Vagina (tissue), 2 donors: ENCODE data around the gene IRF2BPL. TPM values are rescaled to one million over a fixed set of nuclear protein-coding genes. Genes with fewer than 3 reads are reported as not detected.

Experiments
- DNase-seq, 2 donors: peaks; one replicate each; pipeline ENCODE4 v3.0.0-alpha.2; 2017; ENCODE audit errors: extremely low spot score in 2 of 2
- H3K27ac ChIP-seq: fragments of 200-600 bp; sonication (generic); one replicate; pipeline ENCODE4 v1.5.1; 2019
- H3K27me3 ChIP-seq: fragments of 200-600 bp; sonication (generic); one replicate; pipeline ENCODE4 v1.5.1; 2019
- H3K36me3 ChIP-seq, 2 donors: fragments of 200-600 bp; sonication (generic); one replicate each; pipeline ENCODE4 v1.5.1; 2017 to 2019
- H3K4me1 ChIP-seq: fragments of 200-600 bp; sonication (generic); one replicate; pipeline ENCODE4 v1.5.1; 2019
- H3K4me3 ChIP-seq, 2 donors: fragments of 200-600 bp; sonication (generic); 1 replicate in 1 of 2; 2 replicates in 1 of 2; pipeline ENCODE4 v1.5.1; 2016 to 2019
- H3K9me3 ChIP-seq: fragments of 200-600 bp; sonication (generic); one replicate; pipeline ENCODE4 v1.5.1; 2019
- POLR2A ChIP-seq, 2 donors: fragments of 450-650 bp; IDR thresholded peaks; one replicate each; pipeline ENCODE4 v1.6.1; 2017; ENCODE audit warnings: antibody characterized with exemption in 2 of 2, mild to moderate bottlenecking in 2 of 2, moderate library complexity in 2 of 2
- POLR2AphosphoS5 ChIP-seq, 2 donors: sonication (generic); formaldehyde crosslinking; IDR thresholded peaks; one replicate each; pipeline ENCODE4 v1.9.0; 2017; ENCODE audit warnings: antibody characterized with exemption in 2 of 2, mild to moderate bottlenecking in 2 of 2, low read depth in 1 of 2; ENCODE audit not compliant: insufficient read depth in 1 of 2
- intact Hi-C: fragments of 100-400 bp; cut with DNase I; formaldehyde crosslinking; loops from one replicate; pipeline ENCODE4 v1.15.1; 2023
- total RNA-seq: library from RNA; depleted of rRNA; stranded (reverse); fragments of >200 nt; gene quantifications from one replicate; pipeline ENCODE4 v1.2.3, GENCODE V29; 2016
- TF ChIP-seq, protein P1 (sequence below), 3 experiments: fragments of 450-650 bp in 2 of 3; fragments of 200-600 bp in 1 of 3; sonication (generic) in 1 of 3; IDR thresholded peaks; one replicate each; pipeline ENCODE4 v1.5.1; 2017 to 2019; ENCODE audit warnings: antibody characterized with exemption in 3 of 3, mild to moderate bottlenecking in 2 of 3, moderate library complexity in 2 of 3

IRF2BPL gene
- total RNA-seq, 1 donor from 2014 or later = 51.1 TPM

DNA sequence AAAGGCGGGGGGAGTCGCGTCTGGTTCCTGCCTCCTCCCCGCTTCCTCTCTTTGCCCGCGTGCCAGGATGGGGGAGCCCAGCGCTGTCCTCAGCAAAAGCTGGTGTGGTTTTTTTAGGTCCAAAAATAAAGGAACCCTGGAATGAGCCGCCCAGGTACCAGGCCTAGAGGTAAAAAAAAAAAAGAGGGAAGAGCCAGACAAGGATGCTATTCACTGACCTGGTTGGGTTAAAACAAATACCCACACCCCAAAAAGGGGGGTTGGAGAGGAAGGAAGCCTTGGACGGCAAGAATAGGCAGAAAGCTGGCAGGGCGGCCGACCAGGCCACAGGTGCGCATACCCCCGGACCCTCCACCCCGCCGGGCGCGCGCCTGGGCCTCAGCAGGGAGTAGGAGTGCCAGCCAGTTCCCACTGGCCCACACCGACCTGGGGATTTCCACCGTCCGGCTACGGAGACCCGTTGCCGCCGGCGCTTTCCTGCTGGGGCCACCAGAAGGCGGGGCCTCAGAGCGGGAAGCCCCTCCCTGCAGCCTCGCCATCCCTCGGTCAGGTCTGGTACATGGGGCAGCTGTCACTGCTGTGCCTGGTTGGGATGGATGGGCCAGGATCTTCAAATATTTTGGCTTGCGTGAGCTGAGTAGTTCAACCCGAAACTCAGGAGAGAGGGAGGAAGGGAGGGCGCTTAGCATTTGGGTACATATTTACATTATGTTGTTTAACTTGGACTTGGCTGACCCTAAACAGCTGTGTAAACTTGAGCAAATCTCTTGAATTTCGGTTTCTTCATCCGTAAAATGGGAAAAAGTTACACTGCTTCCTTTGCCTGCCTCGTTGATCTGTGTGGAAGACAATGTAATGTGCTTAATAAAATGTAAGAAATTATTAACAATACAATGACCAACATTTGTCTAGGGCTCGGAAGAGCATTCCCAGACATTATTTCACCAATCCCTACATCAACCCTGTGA is 5.4 kb upstream of the IRF2BPL start:
- TF ChIP-seq POLR2A (IDR thresholded peaks at IDR 0.05) = peak in 1 of 2 donors; percentile 39
- TF ChIP-seq, protein P1, sequence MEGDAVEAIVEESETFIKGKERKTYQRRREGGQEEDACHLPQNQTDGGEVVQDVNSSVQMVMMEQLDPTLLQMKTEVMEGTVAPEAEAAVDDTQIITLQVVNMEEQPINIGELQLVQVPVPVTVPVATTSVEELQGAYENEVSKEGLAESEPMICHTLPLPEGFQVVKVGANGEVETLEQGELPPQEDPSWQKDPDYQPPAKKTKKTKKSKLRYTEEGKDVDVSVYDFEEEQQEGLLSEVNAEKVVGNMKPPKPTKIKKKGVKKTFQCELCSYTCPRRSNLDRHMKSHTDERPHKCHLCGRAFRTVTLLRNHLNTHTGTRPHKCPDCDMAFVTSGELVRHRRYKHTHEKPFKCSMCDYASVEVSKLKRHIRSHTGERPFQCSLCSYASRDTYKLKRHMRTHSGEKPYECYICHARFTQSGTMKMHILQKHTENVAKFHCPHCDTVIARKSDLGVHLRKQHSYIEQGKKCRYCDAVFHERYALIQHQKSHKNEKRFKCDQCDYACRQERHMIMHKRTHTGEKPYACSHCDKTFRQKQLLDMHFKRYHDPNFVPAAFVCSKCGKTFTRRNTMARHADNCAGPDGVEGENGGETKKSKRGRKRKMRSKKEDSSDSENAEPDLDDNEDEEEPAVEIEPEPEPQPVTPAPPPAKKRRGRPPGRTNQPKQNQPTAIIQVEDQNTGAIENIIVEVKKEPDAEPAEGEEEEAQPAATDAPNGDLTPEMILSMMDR (IDR thresholded peaks at IDR 0.05) = no peak
- TF ChIP-seq POLR2AphosphoS5 (IDR thresholded peaks at IDR 0.05; ENCODE audit: insufficient read depth in 1 of 2, low read depth in 1 of 2) = peak; percentile 51 to 78
- no peaks in the 10 kb centered on the region for H3K9me3 ChIP-seq
- peaks cover 92% of the 10 kb centered on the region for H3K4me1 ChIP-seq
- H3K4me3 ChIP-seq = peak overlapping the region; percentile 58 to 66
- DNase-seq = no peak
- no peaks in the 10 kb centered on the region for H3K27me3 ChIP-seq
- intact Hi-C loops = no loop called here
- no peaks in the 10 kb centered on the region for H3K36me3 ChIP-seq
- peak overlapping the region; percentile 98 for H3K27ac ChIP-seq

DNA sequence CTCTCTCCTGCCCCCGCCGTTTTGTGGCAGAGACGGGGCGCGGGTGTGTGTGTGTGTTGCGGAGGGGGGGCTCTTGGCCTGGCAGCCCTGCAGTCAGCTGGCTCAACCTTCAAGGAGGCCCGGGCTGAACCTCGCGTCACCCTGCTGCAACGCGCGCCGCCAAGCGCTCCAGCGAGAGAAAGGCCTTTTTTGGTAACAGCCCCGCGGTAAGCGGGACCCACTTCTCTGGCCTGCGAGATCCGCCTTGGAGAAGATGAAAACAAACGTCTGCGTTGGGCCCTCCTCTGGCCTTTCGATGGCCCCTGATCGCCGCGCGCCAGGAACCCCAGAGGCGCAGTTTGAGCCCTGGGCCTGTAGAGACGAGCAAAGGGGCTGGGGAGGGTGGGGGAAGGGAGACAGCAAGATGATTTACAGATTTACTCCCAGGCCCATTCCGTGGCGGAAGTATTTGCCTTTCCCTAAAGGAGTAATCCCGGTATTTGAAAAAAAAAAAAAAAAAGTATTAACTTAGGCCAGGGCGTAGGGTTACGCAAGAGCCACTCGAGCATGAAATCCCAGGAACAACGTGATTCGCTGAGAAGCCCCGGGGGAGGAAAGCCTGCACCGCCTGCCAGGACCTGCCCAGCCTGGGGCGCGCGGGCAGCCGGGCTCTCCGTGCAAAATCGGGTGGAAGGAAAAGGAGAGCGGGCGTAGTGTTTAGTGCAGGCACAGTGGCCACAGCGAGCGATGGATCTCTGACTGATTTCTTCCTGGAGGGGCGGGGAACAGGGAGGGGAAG is 4.5 kb upstream of the IRF2BPL start:
- Histone ChIP-seq H3K9me3 (no peaks in the 10 kb centered on the region), H3K4me1 (peaks cover 85% of the 10 kb centered on the region), H3K27me3 (no peaks in the 10 kb centered on the region), H3K36me3 (no peaks in the 10 kb centered on the region), H3K27ac (peak overlapping the region; percentile 98), H3K4me3 (peak overlapping the region; percentile 58 to 66)
- intact Hi-C loops = no loop called here
- no peak for DNase-seq
- TF ChIP-seq POLR2AphosphoS5 (IDR thresholded peaks at IDR 0.05; ENCODE audit: insufficient read depth in 1 of 2, low read depth in 1 of 2) = peak; percentile 91 to 93
- TF ChIP-seq, protein P1 (IDR thresholded peaks at IDR 0.05) = no peak
- TF ChIP-seq POLR2A (IDR thresholded peaks at IDR 0.05) = peak in 1 of 2 donors; percentile 54

- Histone ChIP-seq H3K9me3 (no peaks in the 10 kb centered on the region), H3K27ac (peak overlapping the region; percentile 98), H3K27me3 (no peaks in the 10 kb centered on the region), H3K36me3 (no peaks in the 10 kb centered on the region), H3K4me3 (peak overlapping the region; percentile 58 to 66), H3K4me1 (peaks cover 79% of the 10 kb centered on the region)
- TF ChIP-seq POLR2AphosphoS5 (IDR thresholded peaks at IDR 0.05; ENCODE audit: insufficient read depth in 1 of 2, low read depth in 1 of 2) (no peak), POLR2A (IDR thresholded peaks at IDR 0.05) (no peak)
- TF ChIP-seq, protein P1 (IDR thresholded peaks at IDR 0.05) = no peak
- intact Hi-C loops = no loop called here
- no peak for DNase-seq
These were observed 4.0 kb upstream of the IRF2BPL start for GRCh38 chr14:77032491-77032843.

GRCh38 chr14:77031759-77032490 is 3.4 kb upstream of the IRF2BPL start:
- peaks cover 74% of the 10 kb centered on the region for H3K4me1 ChIP-seq
- DNase-seq = no peak
- intact Hi-C loops = no loop called here
- no peaks in the 10 kb centered on the region for H3K9me3 ChIP-seq
- peak overlapping the region; percentile 98 for H3K27ac ChIP-seq
- H3K4me3 ChIP-seq = peak overlapping the region; percentile 58 to 66
- no peaks in the 10 kb centered on the region for H3K27me3 ChIP-seq
- no peaks in the 10 kb centered on the region for H3K36me3 ChIP-seq
- no peak for TF ChIP-seq POLR2A (IDR thresholded peaks at IDR 0.05)
- no peak for TF ChIP-seq POLR2AphosphoS5 (IDR thresholded peaks at IDR 0.05; ENCODE audit: insufficient read depth in 1 of 2, low read depth in 1 of 2)
- TF ChIP-seq, protein P1 (IDR thresholded peaks at IDR 0.05) = no peak
